Gastrocnemius medialis (tissue), 4 donors: Measurements from ENCODE around the gene OR6M1. TPM values are rescaled to one million over a fixed set of nuclear protein-coding genes. Genes with fewer than 3 reads are reported as not detected.

ENCODE experiments used
- ATAC-seq, 2 donors: fragments of 150-250 bp; one replicate each; pipeline ENCODE4 v1.9.1; 2016
- DNase-seq, 2 donors: peaks; one replicate each; pipeline ENCODE4 v3.0.0-alpha.2; 2019
- H3K27ac ChIP-seq, 4 donors: fragments of 200-600 bp; sonication (generic); 1 replicate in 1 of 4; 2 replicates in 3 of 4; pipeline ENCODE4 v1.5.1; 2016 to 2018; ENCODE audit warnings: mild to moderate bottlenecking in 2 of 4, moderate library complexity in 1 of 4
- H3K27me3 ChIP-seq, 3 donors: fragments of 200-600 bp; sonication (generic) in 2 of 3; 1 replicate in 1 of 3; 2 replicates in 2 of 3; pipeline versions ENCODE4 v1.5.1 to v1.6.0; 2016 to 2019; ENCODE audit warnings: mild to moderate bottlenecking in 1 of 3, moderate library complexity in 1 of 3
- H3K36me3 ChIP-seq, 2 donors: fragments of 200-600 bp; sonication (generic) in 1 of 2; one replicate each; pipeline ENCODE4 v1.5.1; 2017 to 2018
- H3K4me1 ChIP-seq, 2 donors: fragments of 200-600 bp; sonication (generic) in 1 of 2; one replicate each; pipeline ENCODE4 v1.5.1; 2016 to 2017; ENCODE audit warnings: mild to moderate bottlenecking in 2 of 2
- H3K4me3 ChIP-seq, 4 donors: fragments of 200-600 bp; sonication (generic) in 3 of 4; 1 replicate in 1 of 4; 2 replicates in 3 of 4; pipeline ENCODE4 v1.5.1; 2016 to 2019; ENCODE audit warnings: mild to moderate bottlenecking in 2 of 4
- H3K9me3 ChIP-seq, 3 donors: fragments of 200-600 bp; sonication (generic) in 2 of 3; 1 replicate in 1 of 3; 2 replicates in 2 of 3; pipeline ENCODE4 v1.5.1; 2016 to 2019
- POLR2A ChIP-seq, 2 donors: fragments of 450-650 bp; IDR thresholded peaks; one replicate each; pipeline ENCODE4 v1.6.1; 2017; ENCODE audit warnings: antibody characterized with exemption in 2 of 2, mild to moderate bottlenecking in 2 of 2, moderate library complexity in 2 of 2
- in situ Hi-C, 4 donors: fragments of 200-750 bp; cut with MboI; loops; one replicate each; pipeline versions ENCODE4 v1.15.0 to v1.8.0; 2017; ENCODE audit warnings: low sequenced_read_pairs in 4 of 4
- intact Hi-C: fragments of 100-400 bp; cut with DNase I; formaldehyde crosslinking; loops from one replicate; pipeline ENCODE4 v1.15.1; 2023; ENCODE audit warnings: low total_unique reads
- total RNA-seq, 4 donors: library from RNA; depleted of rRNA; stranded (reverse); fragments of >200 nt; gene quantifications; one replicate each; pipeline versions ENCODE4 v1.1.0 to v1.2.3, GENCODE V29; 2016
- TF ChIP-seq, protein P1 (sequence below), 5 experiments: fragments of 450-650 bp in 3 of 5; fragments of 200-600 bp in 2 of 5; sonication (generic) in 2 of 5; IDR thresholded peaks in 4 of 5; conservative IDR thresholded peaks in 1 of 5; 1 replicate in 4 of 5; 2 replicates in 1 of 5; pipeline ENCODE4 v1.5.1; 2016 to 2019; ENCODE audit warnings: antibody characterized with exemption in 5 of 5, mild to moderate bottlenecking in 3 of 5, moderate library complexity in 3 of 5

The OR6M1 gene
- total RNA-seq, 4 donors from 2014 or later = not detected

DNA sequence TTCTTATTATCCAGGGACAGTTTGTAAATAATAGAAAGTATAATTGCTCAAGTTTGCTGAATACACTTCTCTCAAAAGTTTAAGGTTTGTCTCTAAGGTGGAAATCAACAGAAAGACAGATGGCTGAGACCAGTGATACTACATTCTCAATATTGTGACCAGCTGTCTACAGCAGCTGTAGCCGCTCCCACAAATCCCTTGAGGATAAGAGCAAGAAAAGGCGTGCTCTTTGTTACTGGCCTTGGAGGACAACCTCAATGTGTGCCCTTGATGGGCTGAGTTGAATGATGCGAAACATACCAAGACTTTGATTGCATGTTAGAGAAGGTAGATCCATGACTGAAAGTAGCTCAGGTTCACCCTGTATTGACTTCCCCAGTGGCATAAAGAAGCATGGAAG lies 6.1 kb downstream of the OR6M1 start:
- H3K4me1 ChIP-seq = no peaks in the 10 kb centered on the region
- TF ChIP-seq, protein P1, sequence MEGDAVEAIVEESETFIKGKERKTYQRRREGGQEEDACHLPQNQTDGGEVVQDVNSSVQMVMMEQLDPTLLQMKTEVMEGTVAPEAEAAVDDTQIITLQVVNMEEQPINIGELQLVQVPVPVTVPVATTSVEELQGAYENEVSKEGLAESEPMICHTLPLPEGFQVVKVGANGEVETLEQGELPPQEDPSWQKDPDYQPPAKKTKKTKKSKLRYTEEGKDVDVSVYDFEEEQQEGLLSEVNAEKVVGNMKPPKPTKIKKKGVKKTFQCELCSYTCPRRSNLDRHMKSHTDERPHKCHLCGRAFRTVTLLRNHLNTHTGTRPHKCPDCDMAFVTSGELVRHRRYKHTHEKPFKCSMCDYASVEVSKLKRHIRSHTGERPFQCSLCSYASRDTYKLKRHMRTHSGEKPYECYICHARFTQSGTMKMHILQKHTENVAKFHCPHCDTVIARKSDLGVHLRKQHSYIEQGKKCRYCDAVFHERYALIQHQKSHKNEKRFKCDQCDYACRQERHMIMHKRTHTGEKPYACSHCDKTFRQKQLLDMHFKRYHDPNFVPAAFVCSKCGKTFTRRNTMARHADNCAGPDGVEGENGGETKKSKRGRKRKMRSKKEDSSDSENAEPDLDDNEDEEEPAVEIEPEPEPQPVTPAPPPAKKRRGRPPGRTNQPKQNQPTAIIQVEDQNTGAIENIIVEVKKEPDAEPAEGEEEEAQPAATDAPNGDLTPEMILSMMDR (IDR thresholded peaks at IDR 0.05 in 4 of 5, conservative IDR thresholded peaks at IDR 0.05 in 1 of 5) = no peak
- ATAC-seq = no peak
- H3K9me3 ChIP-seq = no peaks in the 10 kb centered on the region
- no peak overlapping the region for H3K4me3 ChIP-seq
- no peaks in the 10 kb centered on the region for H3K36me3 ChIP-seq
- no peak overlapping the region for H3K27ac ChIP-seq
- no peaks in the 10 kb centered on the region for H3K27me3 ChIP-seq
- in situ Hi-C loops = no loop called here
- intact Hi-C loops = no loop called here
- DNase-seq = no peak

DNA sequence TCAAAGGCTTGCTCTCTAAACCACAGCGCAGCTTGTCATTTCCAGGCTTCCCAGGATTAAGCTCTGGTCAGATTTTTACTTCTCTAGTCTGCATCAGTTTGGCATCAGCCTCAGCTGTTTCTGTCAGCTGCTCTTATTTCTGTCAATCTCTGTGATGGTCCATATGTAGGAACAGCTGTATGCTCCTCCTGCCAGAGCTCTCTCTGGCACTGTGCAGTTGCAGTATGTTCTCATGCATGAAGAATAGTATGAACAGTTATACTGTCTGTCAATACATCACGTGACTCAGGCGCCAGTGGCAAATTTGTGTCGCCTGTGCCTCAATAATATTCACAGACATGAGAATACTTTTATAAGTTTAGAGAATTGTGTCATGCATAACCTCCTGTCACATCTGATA lies 6.7 kb downstream of the OR6M1 start:
- ATAC-seq (no peak), DNase-seq (no peak)
- no peaks in the 10 kb centered on the region for H3K4me1 ChIP-seq
- no peaks in the 10 kb centered on the region for H3K27me3 ChIP-seq
- no peaks in the 10 kb centered on the region for H3K9me3 ChIP-seq
- H3K27ac ChIP-seq = no peak overlapping the region
- intact Hi-C loops (no loop called here), in situ Hi-C loops (no loop called here)
- no peak overlapping the region for H3K4me3 ChIP-seq
- TF ChIP-seq, protein P1 (IDR thresholded peaks at IDR 0.05 in 4 of 5, conservative IDR thresholded peaks at IDR 0.05 in 1 of 5) = no peak
- TF ChIP-seq POLR2A (IDR thresholded peaks at IDR 0.05) = no peak
- no peaks in the 10 kb centered on the region for H3K36me3 ChIP-seq

DNA sequence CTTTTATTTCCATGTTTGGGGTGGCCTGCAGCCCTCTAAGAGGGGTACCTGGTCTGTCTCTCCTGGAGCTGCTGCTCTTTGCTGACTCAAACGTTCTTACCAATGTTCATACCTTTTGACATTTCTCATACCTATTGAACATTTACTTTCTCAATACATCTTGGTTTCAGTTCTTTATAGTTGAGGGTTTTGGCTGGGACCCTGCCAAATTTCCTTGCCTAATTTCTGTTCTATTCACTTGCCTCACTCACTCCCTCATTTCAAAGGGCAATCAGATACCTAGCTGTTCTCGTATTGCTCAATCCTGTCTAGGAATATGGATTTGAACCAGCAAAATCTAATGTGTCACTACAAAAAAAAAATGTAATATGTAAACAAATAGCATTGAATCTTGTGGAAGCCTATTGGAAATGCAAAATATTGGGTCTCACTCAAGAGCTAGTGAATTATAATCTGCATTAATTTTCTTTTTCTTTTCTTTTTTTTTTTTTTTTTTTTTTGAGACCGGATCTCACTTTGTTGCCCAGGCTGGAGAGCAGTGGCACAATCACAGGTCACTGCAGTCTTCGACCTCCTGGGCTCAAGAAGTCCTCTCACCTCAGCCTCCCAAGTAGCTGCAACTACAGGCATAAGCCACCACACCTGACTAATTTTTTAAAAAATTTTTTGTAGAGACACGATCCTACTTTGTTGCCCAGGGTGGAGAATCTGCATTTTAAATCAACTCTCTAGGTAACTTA lies 7.5 kb downstream of the OR6M1 start:
- in situ Hi-C loops = no loop called here
- intact Hi-C loops = no loop called here
- Histone ChIP-seq H3K4me1 (no peaks in the 10 kb centered on the region), H3K27me3 (no peaks in the 10 kb centered on the region), H3K4me3 (no peak overlapping the region), H3K27ac (no peak overlapping the region), H3K36me3 (no peaks in the 10 kb centered on the region), H3K9me3 (no peaks in the 10 kb centered on the region)
- DNase-seq = no peak
- no peak for ATAC-seq
- TF ChIP-seq, protein P1 (IDR thresholded peaks at IDR 0.05 in 4 of 5, conservative IDR thresholded peaks at IDR 0.05 in 1 of 5) = no peak
- TF ChIP-seq POLR2A (IDR thresholded peaks at IDR 0.05) = no peak

DNA sequence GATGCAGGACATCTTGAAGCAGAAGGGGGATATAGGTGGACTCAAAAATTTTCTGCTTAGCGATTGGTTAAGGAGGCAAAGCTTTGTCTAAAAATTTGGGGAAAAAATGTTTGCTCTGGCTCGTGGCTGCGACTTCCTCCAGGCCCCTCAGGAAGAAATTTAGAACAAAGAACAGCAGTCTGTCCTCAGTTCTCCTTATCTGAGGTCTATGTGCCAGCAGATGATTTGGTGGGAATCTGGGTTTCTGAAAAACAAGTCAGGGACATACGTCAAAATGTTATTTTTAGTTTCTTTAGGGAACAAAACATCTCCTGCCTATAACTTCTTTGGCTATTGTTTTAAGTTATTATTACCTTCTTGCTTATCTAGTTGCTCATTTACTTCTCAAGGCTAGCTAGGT lies 8.1 kb downstream of the OR6M1 start:
- H3K36me3 ChIP-seq = no peaks in the 10 kb centered on the region
- intact Hi-C loops (no loop called here), in situ Hi-C loops (no loop called here)
- no peak overlapping the region for H3K27ac ChIP-seq
- no peaks in the 10 kb centered on the region for H3K4me1 ChIP-seq
- H3K9me3 ChIP-seq = no peaks in the 10 kb centered on the region
- DNase-seq (no peak), ATAC-seq (no peak)
- no peak overlapping the region for H3K4me3 ChIP-seq
- no peaks in the 10 kb centered on the region for H3K27me3 ChIP-seq
- no peak for TF ChIP-seq POLR2A (IDR thresholded peaks at IDR 0.05)

DNA sequence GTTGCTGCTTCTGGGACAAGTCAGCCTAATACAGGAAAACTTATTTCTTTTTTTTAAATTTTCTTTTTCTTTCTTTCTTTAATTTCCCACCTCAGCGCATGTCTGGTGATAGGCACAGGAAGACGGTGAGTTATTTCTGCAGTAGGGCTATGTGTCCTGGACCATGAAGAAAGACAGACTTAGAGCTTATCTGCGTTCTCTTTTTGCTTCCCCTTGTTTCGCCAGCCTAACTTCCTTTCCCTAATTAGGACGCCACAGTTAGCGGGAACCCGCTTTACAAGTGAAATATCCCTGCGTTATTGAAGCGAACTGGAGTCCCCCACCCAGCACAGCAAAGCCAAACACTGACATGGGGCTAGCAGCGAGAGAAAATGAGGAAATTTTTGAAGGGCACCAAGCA lies 8.6 kb downstream of the OR6M1 start:
- H3K4me1 ChIP-seq = no peaks in the 10 kb centered on the region
- no peak overlapping the region for H3K4me3 ChIP-seq
- no peaks in the 10 kb centered on the region for H3K27me3 ChIP-seq
- no peak overlapping the region for H3K27ac ChIP-seq
- no peak for TF ChIP-seq POLR2A (IDR thresholded peaks at IDR 0.05)
- TF ChIP-seq, protein P1 (IDR thresholded peaks at IDR 0.05 in 4 of 5, conservative IDR thresholded peaks at IDR 0.05 in 1 of 5) = no peak
- H3K9me3 ChIP-seq = no peaks in the 10 kb centered on the region
- intact Hi-C loops = no loop called here
- DNase-seq = no peak
- ATAC-seq = no peak
- in situ Hi-C loops = no loop called here
- no peaks in the 10 kb centered on the region for H3K36me3 ChIP-seq
